ENCODE measurements around the gene CCDC192.
A peak's percentile ranks its signal among the peaks of the same experiment; 100 is the strongest.

Gene CCDC192

DNA sequence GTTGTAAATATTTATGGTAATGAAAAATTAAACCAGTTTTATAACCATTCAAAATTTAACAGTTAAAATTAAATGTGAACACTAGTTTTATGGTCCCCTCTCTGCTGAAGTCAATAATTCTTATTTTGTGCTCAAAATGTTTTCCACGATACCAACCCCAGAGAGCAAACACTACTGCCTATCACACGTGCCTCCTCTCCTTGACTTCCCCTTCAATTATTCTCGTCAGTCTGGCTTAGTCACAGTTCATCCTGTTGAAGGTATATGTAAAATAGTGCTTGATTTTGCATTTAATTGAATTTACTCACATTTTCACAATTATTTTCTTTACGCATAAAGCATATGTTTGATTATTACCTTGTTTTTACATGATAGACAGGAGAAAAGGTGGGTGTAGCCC, 148.8 kb downstream of the CCDC192 start:
- no peak for TF ChIP-seq CTCF (IDR thresholded peaks at IDR 0.05; ENCODE audit: low read depth, low read length)
- no peak overlapping the region for H3K4me3 ChIP-seq (ENCODE audit: low read depth, low read length)
- H3K27ac ChIP-seq = no peak overlapping the region
- no peak for DNase-seq
- no peaks in the 10 kb centered on the region for H3K9me3 ChIP-seq (ENCODE audit: severe bottlenecking)
- no peaks in the 10 kb centered on the region for H3K36me3 ChIP-seq
- H3K27me3 ChIP-seq (ENCODE audit: insufficient read depth, low read depth, severe bottlenecking) = no peaks in the 10 kb centered on the region

DNA sequence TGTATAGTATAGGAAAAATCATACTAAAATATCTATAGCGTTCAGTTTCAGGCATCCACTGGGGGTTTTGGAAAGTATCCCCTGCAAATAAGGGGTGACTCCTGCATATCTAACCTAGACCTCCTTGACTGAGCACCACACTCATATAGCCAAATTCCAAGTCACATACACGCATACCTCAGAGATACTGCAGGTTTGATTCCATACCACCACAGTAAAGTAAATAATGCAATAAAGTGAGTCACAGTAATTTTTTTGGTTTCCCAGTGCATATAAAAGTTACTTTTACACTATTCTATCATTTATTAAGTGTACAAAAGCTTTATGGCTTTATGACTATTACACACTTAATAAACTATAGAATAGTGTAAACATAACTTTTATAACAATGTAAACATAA, 151.3 kb downstream of the CCDC192 start:
- no peak overlapping the region for H3K27ac ChIP-seq
- peaks cover under 1% of the 10 kb centered on the region for H3K9me3 ChIP-seq (ENCODE audit: severe bottlenecking)
- H3K36me3 ChIP-seq = no peaks in the 10 kb centered on the region
- no peak for DNase-seq
- no peak for TF ChIP-seq CTCF (IDR thresholded peaks at IDR 0.05; ENCODE audit: low read depth, low read length)
- no peak overlapping the region for H3K4me3 ChIP-seq (ENCODE audit: low read depth, low read length)
- H3K27me3 ChIP-seq (ENCODE audit: insufficient read depth, low read depth, severe bottlenecking) = no peaks in the 10 kb centered on the region

DNA sequence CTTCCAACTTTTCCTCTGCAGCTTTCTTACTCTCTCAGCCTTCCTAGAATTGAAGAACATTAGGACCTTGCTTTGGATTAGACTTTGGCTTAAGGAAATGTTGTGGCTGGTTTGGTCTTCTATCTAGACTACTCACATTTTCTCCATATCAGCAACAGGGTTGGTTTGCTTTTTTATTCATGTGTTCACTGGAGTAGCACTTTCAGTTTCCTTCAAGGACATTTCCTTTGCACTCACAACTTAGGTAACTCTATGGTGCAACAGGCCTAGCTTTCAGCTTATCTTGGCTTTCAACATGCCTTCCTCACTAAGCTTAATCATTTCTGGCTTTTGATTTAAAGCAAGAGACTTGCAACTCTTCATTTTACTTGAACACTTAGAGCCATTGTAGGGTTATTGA, 153.1 kb downstream of the CCDC192 start:
- Histone ChIP-seq H3K27me3 (ENCODE audit: insufficient read depth, low read depth, severe bottlenecking) (no peaks in the 10 kb centered on the region), H3K36me3 (no peaks in the 10 kb centered on the region), H3K4me3 (ENCODE audit: low read depth, low read length) (no peak overlapping the region), H3K9me3 (ENCODE audit: severe bottlenecking) (peaks cover 3% of the 10 kb centered on the region), H3K27ac (no peak overlapping the region)
- DNase-seq = no peak
- TF ChIP-seq CTCF (IDR thresholded peaks at IDR 0.05; ENCODE audit: low read depth, low read length) = no peak

- no peak for TF ChIP-seq CTCF (IDR thresholded peaks at IDR 0.05; ENCODE audit: low read depth, low read length)
- H3K9me3 ChIP-seq (ENCODE audit: severe bottlenecking) = peaks cover 3% of the 10 kb centered on the region
- peak; percentile 58 for DNase-seq
- H3K27ac ChIP-seq = no peak overlapping the region; the same call in 1 of the 2 replicates
- H3K36me3 ChIP-seq = no peaks in the 10 kb centered on the region
- H3K27me3 ChIP-seq (ENCODE audit: insufficient read depth, low read depth, severe bottlenecking) = no peaks in the 10 kb centered on the region
- no peak overlapping the region for H3K4me3 ChIP-seq (ENCODE audit: low read depth, low read length)
Measured at GRCh38 chr5:127858116-127858784, 155.1 kb downstream of the CCDC192 start.

- Histone ChIP-seq H3K27ac (no peak overlapping the region), H3K4me3 (ENCODE audit: low read depth, low read length) (no peak overlapping the region), H3K36me3 (no peaks in the 10 kb centered on the region), H3K27me3 (ENCODE audit: insufficient read depth, low read depth, severe bottlenecking) (no peaks in the 10 kb centered on the region), H3K9me3 (ENCODE audit: severe bottlenecking) (peaks cover 3% of the 10 kb centered on the region)
- DNase-seq = no peak
- no peak for TF ChIP-seq CTCF (IDR thresholded peaks at IDR 0.05; ENCODE audit: low read depth, low read length)
Measured at GRCh38 chr5:127860291-127860690, 157.1 kb downstream of the CCDC192 start.

DNA sequence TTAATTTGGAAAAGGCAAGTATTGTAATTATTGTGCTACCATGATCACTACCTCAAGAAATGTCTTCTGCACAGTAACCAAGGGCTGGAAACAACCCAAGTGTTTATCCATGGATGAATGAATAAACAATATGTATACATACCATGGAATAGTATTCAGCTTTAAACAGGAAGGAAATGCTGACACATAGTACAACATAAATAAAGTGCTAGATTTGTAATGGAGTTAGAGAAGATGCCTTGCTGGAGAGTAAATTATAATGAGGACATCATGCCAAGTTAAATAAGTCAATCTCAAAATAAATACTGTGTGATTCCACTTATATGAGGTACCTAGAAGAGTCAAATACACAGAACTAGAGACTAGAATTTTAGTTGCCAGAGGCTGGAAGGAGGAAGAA, 160.0 kb downstream of the CCDC192 start:
- H3K36me3 ChIP-seq = no peaks in the 10 kb centered on the region
- H3K27ac ChIP-seq = no peak overlapping the region
- peaks cover 3% of the 10 kb centered on the region for H3K9me3 ChIP-seq (ENCODE audit: severe bottlenecking)
- no peaks in the 10 kb centered on the region for H3K27me3 ChIP-seq (ENCODE audit: insufficient read depth, low read depth, severe bottlenecking)
- no peak for TF ChIP-seq CTCF (IDR thresholded peaks at IDR 0.05; ENCODE audit: low read depth, low read length)
- no peak overlapping the region for H3K4me3 ChIP-seq (ENCODE audit: low read depth, low read length)
- no peak for DNase-seq

Measured in WERI-Rb-1 (cell line).